ENCODE results near the gene EXOC6.

EXOC6 gene

GRCh38 chr10:93064874-93065660, 216.7 kb downstream of the EXOC6 start:
- DNase-seq (ENCODE audit: low read depth in 3 of 3), result no peak

DNA sequence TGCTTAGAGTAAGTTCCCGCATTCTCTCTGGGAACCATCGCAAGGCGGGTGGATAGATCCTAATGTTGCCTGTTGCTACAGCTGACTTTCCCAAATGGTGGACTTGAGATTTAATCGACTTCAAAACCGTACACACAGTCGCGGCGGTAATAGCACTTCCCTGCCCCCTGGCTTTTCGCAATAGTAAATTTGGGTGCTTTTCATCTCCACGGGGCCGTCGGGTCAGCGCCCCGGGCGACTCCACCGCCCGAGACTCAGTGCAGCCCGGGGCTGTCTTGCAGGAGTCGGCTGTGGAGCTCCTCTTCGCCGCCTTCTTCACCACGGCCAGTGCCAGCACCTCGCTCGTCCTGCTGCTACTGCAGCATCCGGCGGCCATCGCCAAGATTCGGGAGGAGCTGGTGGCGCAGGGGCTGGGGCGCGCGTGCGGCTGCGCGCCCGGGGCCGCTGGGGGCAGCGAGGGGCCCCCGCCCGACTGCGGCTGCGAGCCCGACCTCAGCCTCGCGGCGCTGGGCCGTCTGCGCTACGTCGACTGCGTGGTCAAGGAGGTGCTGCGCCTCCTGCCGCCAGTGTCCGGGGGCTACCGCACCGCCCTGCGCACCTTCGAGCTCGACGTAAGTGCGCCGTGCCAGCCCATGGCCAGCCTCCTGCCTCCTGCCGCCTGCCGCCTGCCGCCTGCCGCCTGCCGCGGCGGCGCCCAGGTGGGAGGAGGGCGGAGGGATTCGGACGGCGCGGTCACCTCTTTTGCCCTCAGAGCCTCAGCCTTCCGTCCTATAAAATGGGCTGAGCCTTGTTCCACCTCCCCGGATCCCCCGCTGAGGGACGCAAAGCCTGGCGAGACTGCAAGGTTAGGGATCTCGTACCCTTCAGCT, 217.6 kb downstream of the EXOC6 start:
- no peak for DNase-seq (ENCODE audit: low read depth in 3 of 3)

- no peak for DNase-seq (ENCODE audit: low read depth in 3 of 3)
These were observed 218.2 kb downstream of the EXOC6 start for GRCh38 chr10:93066544-93066913.

- no peak for DNase-seq (ENCODE audit: low read depth in 3 of 3)
These were observed 219.4 kb downstream of the EXOC6 start for GRCh38 chr10:93067443-93068365.

- DNase-seq (ENCODE audit: low read depth in 3 of 3), result no peak
These were observed 220.3 kb downstream of the EXOC6 start for GRCh38 chr10:93068411-93069244.

- no peak for DNase-seq (ENCODE audit: low read depth in 3 of 3)
These were observed 220.9 kb downstream of the EXOC6 start for GRCh38 chr10:93069245-93069561.

GRCh38 chr10:93070378-93071176, 222.3 kb downstream of the EXOC6 start:
- DNase-seq (ENCODE audit: low read depth in 3 of 3), result no peak

DNA sequence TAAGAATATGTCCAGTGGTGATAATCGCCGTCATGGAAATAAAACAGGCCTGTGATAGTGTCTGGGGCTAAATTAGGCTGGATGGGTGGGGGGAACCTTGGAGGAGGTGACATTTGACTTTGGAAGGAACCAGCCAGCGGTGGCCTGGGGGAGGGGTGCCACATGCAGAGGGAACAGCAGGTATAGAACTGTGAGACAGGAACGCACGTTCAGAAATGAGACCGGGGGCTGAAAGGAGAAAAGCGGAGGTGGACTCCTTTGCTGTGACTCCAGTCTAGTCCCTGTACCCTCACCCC, 222.8 kb downstream of the EXOC6 start:
- DNase-seq (ENCODE audit: low read depth in 3 of 3), result no peak

DNA sequence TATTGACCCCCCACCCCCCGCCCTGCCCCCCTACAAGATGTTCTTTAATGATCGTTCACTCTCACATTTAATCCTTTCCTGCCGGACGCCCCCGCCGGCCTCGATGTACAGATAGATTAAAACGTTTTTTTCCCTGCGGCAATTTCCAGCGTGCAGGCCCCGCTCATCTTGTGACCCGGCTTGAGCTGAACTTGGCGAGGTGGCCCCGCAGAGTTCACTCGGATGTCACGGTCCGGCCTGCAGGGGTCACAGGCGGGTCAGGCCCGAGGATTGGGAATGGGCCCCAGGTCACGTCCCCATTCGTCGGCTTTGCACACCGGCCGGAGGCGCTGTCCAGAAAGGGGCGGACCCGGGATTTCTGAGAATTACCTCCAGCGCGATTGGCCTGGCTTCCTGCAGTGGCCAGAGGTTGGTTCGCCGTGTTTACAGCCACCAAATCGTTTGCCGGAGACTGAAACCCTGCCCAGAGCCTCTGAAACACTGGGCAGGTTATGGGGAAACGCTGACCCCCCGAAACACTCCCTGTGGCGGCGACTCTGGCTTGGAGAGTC, 223.4 kb downstream of the EXOC6 start:
- DNase-seq (ENCODE audit: low read depth in 3 of 3), result no peak

DNA sequence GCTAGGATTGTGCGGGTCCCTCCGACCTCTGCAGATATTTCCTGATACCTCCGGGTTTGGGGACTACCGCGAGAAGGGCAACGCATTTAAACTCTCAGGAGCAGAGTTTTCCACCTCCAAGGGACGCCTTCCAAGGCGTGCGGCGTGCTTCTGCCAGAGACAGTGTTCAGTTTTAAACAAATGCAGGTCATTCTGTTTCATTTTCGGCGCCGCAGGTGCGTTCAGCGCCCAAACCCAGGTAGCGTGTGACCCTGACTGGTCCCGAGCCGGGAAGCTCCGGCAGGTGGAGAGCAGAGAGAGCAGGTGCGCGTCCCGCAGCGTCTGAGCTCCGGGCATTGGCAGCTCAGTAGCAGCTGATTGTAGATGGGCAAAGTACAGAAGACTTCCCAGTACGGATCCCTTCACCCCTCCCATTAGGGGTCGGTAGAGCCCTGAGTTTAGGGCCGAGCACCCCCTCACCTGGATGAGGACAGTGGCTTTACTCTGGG, 223.9 kb downstream of the EXOC6 start:
- DNase-seq (ENCODE audit: low read depth in 3 of 3), result no peak

- no peak for DNase-seq (ENCODE audit: low read depth in 3 of 3)
These were observed 224.6 kb downstream of the EXOC6 start for GRCh38 chr10:93072713-93073538.

GRCh38 chr10:93073539-93074146, 225.3 kb downstream of the EXOC6 start, which contains the start of gene CYP26A1:
Gene CYP26A1, plus strand, starts transcription at chr10:93073893. Its CDS starts 42 bp downstream, at chr10:93073935.
- no peak for DNase-seq (ENCODE audit: low read depth in 3 of 3)

DNA sequence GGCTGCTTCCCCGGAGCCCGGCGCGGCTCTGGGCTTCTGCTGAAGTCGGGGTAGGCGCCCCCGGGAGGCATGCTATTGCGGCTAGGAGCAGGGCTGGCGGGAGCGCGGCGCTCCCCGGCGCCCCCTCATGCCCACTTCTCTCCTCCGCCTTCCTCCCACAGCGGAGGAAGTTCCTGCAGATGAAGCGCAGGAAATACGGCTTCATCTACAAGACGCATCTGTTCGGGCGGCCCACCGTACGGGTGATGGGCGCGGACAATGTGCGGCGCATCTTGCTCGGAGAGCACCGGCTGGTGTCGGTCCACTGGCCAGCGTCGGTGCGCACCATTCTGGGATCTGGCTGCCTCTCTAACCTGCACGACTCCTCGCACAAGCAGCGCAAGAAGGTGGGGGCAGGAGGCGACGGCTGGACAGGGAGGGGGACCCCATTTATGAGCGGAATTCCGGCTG, 225.9 kb downstream of the EXOC6 start:
- DNase-seq (ENCODE audit: low read depth in 3 of 3), result no peak

GRCh38 chr10:93074597-93075368, 226.5 kb downstream of the EXOC6 start:
- no peak for DNase-seq (ENCODE audit: low read depth in 3 of 3)

GRCh38 chr10:93075369-93076221, 227.3 kb downstream of the EXOC6 start:
- DNase-seq (ENCODE audit: low read depth in 3 of 3), result no peak

DNA sequence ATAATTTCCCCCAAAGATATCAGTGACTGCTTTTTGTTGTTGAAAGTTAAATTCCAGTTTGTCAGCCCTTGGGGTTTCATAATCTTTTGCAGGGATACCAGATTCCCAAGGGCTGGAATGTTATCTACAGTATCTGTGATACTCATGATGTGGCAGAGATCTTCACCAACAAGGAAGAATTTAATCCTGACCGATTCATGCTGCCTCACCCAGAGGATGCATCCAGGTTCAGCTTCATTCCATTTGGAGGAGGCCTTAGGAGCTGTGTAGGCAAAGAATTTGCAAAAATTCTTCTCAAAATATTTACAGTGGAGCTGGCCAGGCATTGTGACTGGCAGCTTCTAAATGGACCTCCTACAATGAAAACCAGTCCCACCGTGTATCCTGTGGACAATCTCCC, 228.6 kb downstream of the EXOC6 start:
- no peak for DNase-seq (ENCODE audit: low read depth in 3 of 3)

GRCh38 chr10:93077860-93078337, 229.6 kb downstream of the EXOC6 start:
- no peak for DNase-seq (ENCODE audit: low read depth in 3 of 3)
